Activated naive CD4-positive, alpha-beta T cell (primary cell): Measurements from ENCODE around the gene AMMECR1.

Source experiments
- DNase-seq, 4 experiments: peaks; one replicate each; lab custom pipeline; 2025; lab: John Stamatoyannopoulos, UW

The AMMECR1 gene

DNA sequence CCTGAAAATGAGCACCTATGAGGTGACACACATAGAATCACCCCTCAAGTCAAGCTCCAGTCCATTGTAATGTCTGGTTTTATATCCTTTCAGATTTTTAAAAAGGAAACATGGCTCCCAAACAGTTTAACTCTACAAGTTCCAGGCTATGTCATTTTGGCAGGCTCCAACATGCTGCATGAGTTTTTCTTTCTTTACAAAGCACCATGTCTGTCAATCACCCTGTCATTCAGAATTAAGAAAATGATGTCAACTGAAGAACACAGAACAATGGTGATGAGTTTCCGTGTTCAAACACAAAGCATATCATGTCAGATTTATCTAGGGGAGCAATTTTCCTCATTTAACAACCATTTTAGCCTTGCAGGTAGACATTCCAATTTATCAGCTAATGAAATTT, 106.5 kb downstream of the AMMECR1 start:
- DNase-seq: no peak

- no peak for DNase-seq
Measured at GRCh38 chrX:110210417-110211139, 107.3 kb downstream of the AMMECR1 start.

DNA sequence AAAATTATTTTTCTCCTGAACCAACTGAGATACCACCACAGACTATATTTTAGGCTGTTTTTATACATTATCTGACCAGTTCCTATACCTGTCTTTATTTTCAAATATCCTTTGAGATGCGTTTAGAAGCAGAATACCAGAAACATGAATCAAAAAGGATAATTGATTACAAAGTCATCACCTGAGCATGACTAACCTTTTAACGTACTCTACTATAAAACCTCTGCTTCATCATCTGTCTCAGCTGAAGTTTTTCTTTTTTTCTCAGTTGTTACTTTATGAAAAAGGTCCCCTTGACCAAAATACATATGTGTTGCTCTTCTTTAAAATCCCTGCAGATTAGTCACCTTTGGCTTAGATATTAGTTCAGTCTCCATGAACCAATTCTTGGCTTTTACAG, 109.8 kb downstream of the AMMECR1 start:
- no peak for DNase-seq

DNA sequence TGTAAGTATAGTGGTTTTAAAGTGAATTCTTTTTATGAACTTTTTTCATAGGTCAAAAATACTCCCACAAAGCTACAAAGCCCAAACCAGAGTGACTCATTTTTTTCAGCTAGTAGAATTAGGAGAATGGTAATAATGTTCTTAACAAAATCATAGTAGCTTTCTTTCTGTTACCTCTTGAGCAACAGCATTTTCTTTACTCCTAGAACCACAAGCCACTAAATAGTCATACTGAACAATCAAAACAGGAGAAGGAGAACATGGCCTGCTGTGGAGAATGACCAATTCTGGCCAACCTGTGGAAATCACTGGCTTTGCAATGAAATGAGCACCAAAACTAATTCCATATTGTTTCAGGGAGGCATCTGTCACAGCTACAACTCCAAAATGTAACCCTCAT, 112.9 kb downstream of the AMMECR1 start:
- DNase-seq: no peak

GRCh38 chrX:110201799-110202198, 116.1 kb downstream of the AMMECR1 start:
- DNase-seq: no peak

DNA sequence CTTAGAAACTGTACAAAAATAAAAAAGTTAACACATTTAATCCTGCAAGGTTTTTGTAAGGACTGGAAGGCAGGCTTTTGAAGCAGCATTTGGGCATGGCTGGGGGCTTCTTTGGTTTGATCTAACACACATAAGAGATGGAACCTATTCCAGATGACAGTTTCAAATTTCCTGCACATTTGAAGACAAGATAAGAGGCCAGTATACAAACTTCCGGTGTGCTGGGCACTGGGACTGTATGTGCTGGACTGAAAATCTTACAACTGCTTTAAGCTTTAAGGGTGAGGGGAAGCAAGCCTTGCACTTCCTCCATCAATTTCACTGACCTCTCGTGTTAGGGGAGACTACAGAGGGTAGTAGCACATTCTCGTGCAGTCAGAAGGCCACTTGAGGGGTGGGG, 122.9 kb downstream of the AMMECR1 start:
- no peak for DNase-seq

- DNase-seq: no peak
Measured at GRCh38 chrX:110192516-110192915, 125.4 kb downstream of the AMMECR1 start.

DNA sequence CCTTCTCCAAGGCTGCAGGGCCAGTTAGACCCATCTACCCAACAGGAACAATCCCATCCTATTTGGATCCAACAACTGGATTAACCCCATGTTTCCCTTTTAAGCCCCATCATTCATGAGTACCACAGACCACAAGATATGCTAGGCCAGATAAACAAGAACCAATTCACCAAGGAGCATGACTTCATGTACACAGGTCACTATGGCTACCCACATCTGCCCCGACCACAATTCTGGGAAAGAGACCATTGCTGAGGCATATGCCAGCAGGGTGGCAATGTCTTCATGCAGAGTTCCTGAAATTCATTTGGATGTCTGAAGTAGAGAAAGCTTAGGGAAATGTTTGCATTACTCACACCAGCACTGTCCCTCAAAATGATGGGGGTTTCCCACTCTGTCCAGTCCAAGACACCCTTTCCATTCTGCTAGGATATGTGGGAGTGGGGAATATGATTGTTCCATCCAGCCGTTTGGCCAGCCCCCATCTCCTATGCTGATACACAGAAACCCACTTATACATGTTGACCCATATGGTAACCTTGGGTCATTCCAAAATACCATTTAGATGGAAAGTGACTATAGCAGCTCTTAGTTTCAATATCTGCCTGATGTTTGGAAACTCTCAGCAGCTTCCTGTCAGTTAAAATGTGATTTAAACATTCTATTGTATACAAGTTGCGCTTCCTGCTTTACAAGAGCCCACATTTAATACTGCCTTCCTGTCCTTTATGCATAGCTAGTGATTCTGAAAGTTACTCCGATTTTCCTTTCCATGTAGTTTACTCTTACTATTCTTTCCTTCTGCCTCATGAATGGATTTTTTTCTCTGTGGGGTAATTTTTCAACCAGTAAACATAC, 129.0 kb downstream of the AMMECR1 start:
- no peak for DNase-seq

DNA sequence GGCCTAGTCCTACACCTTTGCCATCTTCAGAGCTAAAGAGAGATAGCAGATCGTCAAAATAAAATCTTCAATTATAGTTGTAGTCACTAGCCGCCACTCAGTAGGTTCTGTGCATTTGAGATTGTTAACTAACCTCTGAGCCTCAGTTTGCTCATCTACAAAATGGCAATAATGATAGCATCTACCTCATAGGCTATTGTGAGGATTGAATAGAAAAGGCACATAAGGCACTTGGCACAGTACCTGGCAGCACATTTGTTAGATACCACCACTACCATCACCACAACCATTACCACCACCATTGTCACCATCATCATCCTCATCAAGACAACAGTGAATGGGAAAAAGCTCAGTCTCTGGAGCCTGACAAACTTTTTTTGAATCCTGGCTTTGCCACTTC, 134.6 kb downstream of the AMMECR1 start:
- DNase-seq: no peak

DNA sequence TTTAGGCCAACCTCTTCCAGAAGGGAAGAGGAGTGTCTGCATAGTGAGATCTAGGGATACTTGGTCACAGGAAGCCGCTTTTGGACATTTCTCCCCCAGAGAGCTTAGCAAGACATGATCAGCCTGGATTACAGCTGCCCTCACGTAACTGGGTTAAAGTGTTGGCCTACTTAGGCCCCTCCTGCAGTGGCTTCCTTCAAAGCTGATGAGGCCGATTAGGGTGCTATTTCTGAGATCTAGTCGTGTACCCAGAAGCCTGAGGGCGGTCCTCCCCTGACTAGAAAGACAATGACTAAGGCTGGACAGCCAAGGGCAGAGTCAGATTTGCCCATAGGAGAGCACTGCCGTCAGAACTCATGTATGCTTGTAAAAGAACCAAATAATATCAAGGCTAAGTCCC, 135.0 kb downstream of the AMMECR1 start:
- DNase-seq: no peak

- DNase-seq: no peak
Measured at GRCh38 chrX:110182362-110182761, 135.5 kb downstream of the AMMECR1 start.

- DNase-seq: no peak
Measured at GRCh38 chrX:110181459-110182137, 136.3 kb downstream of the AMMECR1 start.

DNA sequence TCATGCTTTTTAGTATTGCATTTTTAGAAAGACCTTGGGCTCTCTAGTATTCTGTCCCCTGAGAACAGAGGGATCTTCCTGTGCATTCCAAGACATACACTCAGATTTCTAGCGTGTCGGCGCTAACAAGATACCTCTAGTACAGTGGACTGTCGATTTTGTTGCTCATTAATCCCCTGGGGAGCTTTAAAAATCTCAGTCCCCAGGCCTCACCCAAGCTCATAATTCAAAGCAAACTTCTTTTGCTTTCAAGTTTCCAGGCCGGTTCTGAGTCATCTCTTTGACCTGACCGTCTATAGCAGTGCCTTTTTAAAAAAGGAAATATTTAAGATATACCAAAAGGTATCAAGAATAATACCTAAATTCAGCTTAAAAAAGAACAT, 137.0 kb downstream of the AMMECR1 start:
- no peak for DNase-seq

GRCh38 chrX:110180176-110180927, 137.5 kb downstream of the AMMECR1 start:
- DNase-seq: no peak

DNA sequence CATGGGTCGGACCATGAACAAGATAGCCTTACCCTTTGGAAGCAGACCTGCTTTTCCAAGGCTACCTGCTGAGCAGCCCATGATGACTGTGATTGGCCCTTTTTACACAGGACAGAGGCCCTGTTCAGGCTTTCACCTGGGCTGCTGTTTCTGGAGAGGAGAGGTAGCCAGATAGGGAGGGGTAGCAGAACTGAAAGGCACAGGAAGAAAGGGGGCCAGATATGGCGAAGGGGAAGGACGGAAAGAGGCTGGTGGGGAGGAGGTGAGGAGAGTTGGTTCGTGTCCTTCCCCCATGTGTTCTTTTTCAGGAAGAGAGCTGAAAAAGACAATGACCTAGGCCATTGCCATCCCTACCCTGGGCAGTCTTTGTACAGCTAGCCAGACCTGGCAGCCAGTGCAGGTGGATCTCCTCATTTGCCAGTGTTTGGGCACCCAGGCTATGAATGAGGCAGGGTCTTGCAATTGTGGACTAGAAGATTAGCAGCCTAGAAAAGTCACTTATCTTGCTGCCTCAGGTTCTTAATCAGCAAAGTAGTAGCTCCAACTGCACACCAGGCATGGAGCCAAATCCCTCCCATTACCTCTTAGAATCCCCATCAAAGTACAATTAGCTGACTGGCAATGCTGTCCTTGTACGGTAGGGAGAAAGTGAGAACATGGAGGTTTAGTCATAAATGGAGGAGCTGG, 139.6 kb downstream of the AMMECR1 start:
- DNase-seq: no peak

DNA sequence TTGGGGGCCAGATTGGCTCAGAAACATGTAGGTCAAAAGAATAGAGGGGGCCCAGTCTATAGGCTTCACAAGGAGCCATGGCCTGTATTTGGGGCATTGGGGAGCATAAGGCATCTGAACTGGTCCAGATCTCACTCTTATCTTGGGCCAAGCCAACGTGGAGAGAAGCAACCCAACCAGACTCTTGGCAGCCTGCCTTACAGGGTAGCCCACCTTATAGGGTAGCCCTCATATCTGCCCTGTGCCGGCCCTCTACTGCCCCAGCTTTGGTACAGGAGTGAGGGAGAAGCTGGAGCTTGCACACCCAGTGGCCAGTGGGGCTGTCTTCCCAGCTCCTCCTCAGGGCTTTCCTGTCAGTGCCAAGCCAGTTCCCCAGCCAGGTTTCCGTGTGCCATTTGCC, 142.2 kb downstream of the AMMECR1 start:
- DNase-seq: no peak

DNA sequence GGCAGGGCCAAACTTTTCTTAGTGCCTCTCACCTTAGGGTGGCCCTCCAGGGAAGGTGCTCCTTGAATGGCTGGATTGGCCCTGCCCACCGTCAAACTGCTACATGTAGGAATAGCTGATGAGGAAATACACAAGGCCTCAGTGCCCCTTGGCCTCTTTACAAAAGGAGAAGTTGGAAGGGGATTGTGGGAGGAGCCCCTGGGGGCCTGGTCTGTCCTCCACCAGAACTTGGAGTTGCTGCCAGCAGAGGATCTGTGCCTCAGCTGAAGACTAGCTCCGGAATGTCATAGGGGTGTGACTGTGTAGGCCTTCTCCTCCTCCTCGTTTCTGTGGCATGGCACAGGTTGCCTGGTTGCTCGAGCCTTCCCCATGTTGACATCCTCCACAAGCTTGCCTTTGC, 142.7 kb downstream of the AMMECR1 start:
- DNase-seq: no peak

GRCh38 chrX:110173192-110174175, 144.4 kb downstream of the AMMECR1 start:
- DNase-seq: no peak

DNA sequence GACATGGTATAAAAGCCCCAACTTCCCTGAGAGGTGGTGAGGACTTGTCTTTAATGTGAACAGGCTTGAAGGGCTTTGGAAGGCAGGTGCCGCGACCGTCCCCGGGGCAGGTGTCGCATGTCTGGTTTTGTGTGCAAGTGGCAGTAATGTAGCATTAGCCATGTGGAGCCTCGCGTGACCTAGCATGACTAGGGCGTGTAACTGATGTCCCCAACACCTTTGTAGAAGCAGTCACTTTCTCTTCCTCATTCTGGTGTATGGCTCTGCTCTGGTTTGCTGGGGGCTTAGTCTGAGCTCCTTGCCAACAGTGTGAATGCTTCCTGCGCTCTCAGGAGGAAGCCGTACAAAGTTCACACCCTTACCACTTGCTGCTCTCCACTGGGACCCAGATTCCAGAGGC, 145.7 kb downstream of the AMMECR1 start:
- no peak for DNase-seq

DNA sequence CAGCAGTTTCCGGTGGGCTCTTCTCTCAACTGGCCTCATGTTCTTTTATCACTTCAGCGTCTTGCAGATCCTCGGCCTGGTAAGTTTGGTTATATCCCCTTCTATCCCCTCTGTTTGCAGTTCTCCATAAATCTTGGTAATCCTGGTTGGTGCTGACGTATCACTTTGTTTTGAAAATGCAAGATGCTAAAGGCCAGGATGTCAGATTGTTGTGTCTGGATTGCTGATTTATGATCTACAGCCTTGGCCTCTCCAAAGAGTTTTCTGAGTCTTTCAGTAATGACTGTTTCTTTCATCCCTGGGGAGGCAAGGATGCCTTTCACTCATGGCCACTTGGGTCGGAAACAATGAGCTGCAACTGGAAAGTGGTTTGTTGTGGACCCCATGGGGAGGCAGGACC, 146.4 kb downstream of the AMMECR1 start:
- DNase-seq: no peak
